B cell (primary cell): Measurements from ENCODE around the gene LIPI.

Experiments
- CTCF ChIP-seq: fragments of 200-600 bp; IDR thresholded peaks from one replicate; pipeline ENCODE4 v1.8.0; 2022; ENCODE audit warnings: antibody characterized with exemption, mild to moderate bottlenecking
- EZH2 ChIP-seq: IDR thresholded peaks from 2 replicates; pipeline ENCODE4 v1.6.1; 2012; ENCODE audit warnings: borderline replicate concordance, low read depth, mild to moderate bottlenecking, moderate library complexity, low read length; ENCODE audit not compliant: insufficient read depth, poor library complexity, severe bottlenecking

GRCh38 chr21:14259747-14260146, 49.0 kb upstream of the LIPI start:
- TF ChIP-seq CTCF (peak; percentile 81), EZH2 (no peak)
